Liver (tissue), 9 donors: ENCODE results near the gene CARD14. TPM values are rescaled to one million over a fixed set of nuclear protein-coding genes. Genes with fewer than 3 reads are reported as not detected.

Experiments used
- DNase-seq: peaks from one replicate; pipeline ENCODE4 v3.0.0-alpha.2; 2017; ENCODE audit warnings: low spot score
- H3K27ac ChIP-seq, 2 donors: one replicate each; pipeline ENCODE4 v1.7.0; 2013; ENCODE audit warnings: inconsistent platforms in 2 of 2, low read length in 2 of 2, control low read depth in 1 of 2, low read depth in 1 of 2, mild to moderate bottlenecking in 1 of 2
- H3K27me3 ChIP-seq, 4 donors: one replicate each; pipeline versions ENCODE4 v1.6.1 to v1.7.0; 2013; ENCODE audit warnings: low read length in 3 of 4, inconsistent platforms in 1 of 4, mild to moderate bottlenecking in 1 of 4, moderate library complexity in 1 of 4; ENCODE audit not compliant: control insufficient read depth in 4 of 4, insufficient read depth in 4 of 4
- H3K36me3 ChIP-seq, 4 donors: one replicate each; pipeline versions ENCODE4 v1.6.1 to v1.7.0; 2013; ENCODE audit warnings: low read length in 3 of 4, mild to moderate bottlenecking in 3 of 4, low read depth in 1 of 4, moderate library complexity in 1 of 4; ENCODE audit not compliant: control insufficient read depth in 4 of 4, insufficient read depth in 3 of 4
- H3K4me1 ChIP-seq, 4 donors: one replicate each; pipeline versions ENCODE4 v1.6.1 to v1.7.0; 2013; ENCODE audit warnings: low read length in 3 of 4, mild to moderate bottlenecking in 3 of 4, moderate library complexity in 1 of 4; ENCODE audit not compliant: control insufficient read depth in 4 of 4, insufficient read depth in 4 of 4
- H3K4me3 ChIP-seq, 3 donors: one replicate each; pipeline versions ENCODE4 v1.6.1 to v1.7.0; 2013; ENCODE audit warnings: low read length in 3 of 3, control low read depth in 1 of 3, low read depth in 1 of 3, mild to moderate bottlenecking in 1 of 3
- H3K9ac ChIP-seq, 2 donors: one replicate each; pipeline ENCODE4 v1.7.0; 2013; ENCODE audit warnings: low read length in 2 of 2, mild to moderate bottlenecking in 2 of 2, moderate library complexity in 2 of 2, control low read depth in 1 of 2, low read depth in 1 of 2
- H3K9me3 ChIP-seq, 4 donors: one replicate each; pipeline versions ENCODE4 v1.6.1 to v1.7.0; 2013; ENCODE audit warnings: low read length in 3 of 4; ENCODE audit not compliant: control insufficient read depth in 4 of 4
- ATF3 ChIP-seq: IDR thresholded peaks from 2 replicates; pipeline ENCODE4 v1.6.1; 2016; ENCODE audit warnings: antibody characterized with exemption
- FOXA1 ChIP-seq: IDR thresholded peaks from 2 replicates; pipeline ENCODE4 v1.6.1; 2016; ENCODE audit warnings: antibody characterized with exemption
- FOXA2 ChIP-seq: IDR thresholded peaks from 2 replicates; pipeline ENCODE4 v1.6.1; 2016; ENCODE audit warnings: antibody characterized with exemption
- GABPA ChIP-seq, 2 donors: IDR thresholded peaks in 1 of 2; conservative IDR thresholded peaks in 1 of 2; 2 replicates each; pipeline ENCODE4 v1.6.1; 2016; ENCODE audit warnings: antibody characterized with exemption in 2 of 2, mild to moderate bottlenecking in 1 of 2, moderate library complexity in 1 of 2
- HNF4A ChIP-seq, 2 donors: conservative IDR thresholded peaks; 2 replicates each; pipeline ENCODE4 v1.6.1; 2016; ENCODE audit warnings: antibody characterized with exemption in 2 of 2, mild to moderate bottlenecking in 2 of 2
- HNF4G ChIP-seq: IDR thresholded peaks from 2 replicates; pipeline ENCODE4 v1.6.1; 2016; ENCODE audit warnings: antibody characterized with exemption
- JUND ChIP-seq, 2 donors: IDR thresholded peaks; 2 replicates each; pipeline ENCODE4 v1.6.1; 2016; ENCODE audit warnings: antibody characterized with exemption in 2 of 2
- MAX ChIP-seq: IDR thresholded peaks from 2 replicates; pipeline ENCODE4 v1.6.1; 2016; ENCODE audit warnings: antibody characterized with exemption
- NR2F2 ChIP-seq: IDR thresholded peaks from 2 replicates; pipeline ENCODE4 v1.6.1; 2016; ENCODE audit warnings: antibody characterized with exemption
- RAD21 ChIP-seq, 2 donors: IDR thresholded peaks; 2 replicates each; pipeline ENCODE4 v1.6.1; 2016; ENCODE audit warnings: antibody characterized with exemption in 2 of 2, mild to moderate bottlenecking in 2 of 2
- REST ChIP-seq: IDR thresholded peaks from 2 replicates; pipeline ENCODE4 v1.6.1; 2016; ENCODE audit warnings: antibody characterized with exemption, mild to moderate bottlenecking
- RXRA ChIP-seq, 2 donors: IDR thresholded peaks; 2 replicates each; pipeline ENCODE4 v1.6.1; 2017 to 2018; ENCODE audit warnings: antibody characterized with exemption in 2 of 2, mild to moderate bottlenecking in 1 of 2
- TAF1 ChIP-seq: conservative IDR thresholded peaks from 2 replicates; pipeline ENCODE4 v1.6.1; 2016; ENCODE audit warnings: antibody characterized with exemption, mild to moderate bottlenecking
- YY1 ChIP-seq: IDR thresholded peaks from 2 replicates; pipeline ENCODE4 v1.6.1; 2016; ENCODE audit warnings: antibody characterized with exemption, mild to moderate bottlenecking
- WGBS: extraction: QIAGEN DNeasy Blood & Tissue Kit; methylation state at CpG from one replicate; pipeline ENCODE4 v1.1.7; 2013; 5-methylcytosine and 5-hydroxymethylcytosine counted together
- polyA plus RNA-seq, 2 donors: library from polyadenylated mRNA; stranded (reverse) in 1 of 2; unstranded in 1 of 2; fragments of 200-250 nt in 1 of 2; fragments of >200 nt in 1 of 2; fragmentation: Nextera tagmentation in 1 of 2; extraction: Ambion mirVana in 1 of 2; gene quantifications; one replicate each; pipeline versions ENCODE4 v1.2.1 to v1.2.3, GENCODE V29; 2013 to 2015
- total RNA-seq, 2 donors: library from RNA; depleted of rRNA; stranded (reverse); fragments of >200 nt; gene quantifications; one replicate each; pipeline ENCODE4 v1.2.3, GENCODE V29; 2014
- TF ChIP-seq, protein P1 (sequence below): fragments of 150-350 bp; IDR thresholded peaks from 2 replicates; pipeline ENCODE4 v1.5.1; 2017; ENCODE audit warnings: improper control_type of control experiment, low read depth, low read length; ENCODE audit not compliant: missing input control
- TF ChIP-seq, protein P2 (sequence below): IDR thresholded peaks from 2 replicates; pipeline ENCODE4 v1.6.1; 2016; ENCODE audit warnings: antibody characterized with exemption
- donor health status: healthy.
- donor health status: healthy.
- donor health status: healthy.
- donor health status: healthy.
- donor health status: healthy.

CARD14 gene
- total and polyA plus RNA-seq, 4 donors: 0.07 to 0.70 (median 0.29) TPM

DNA sequence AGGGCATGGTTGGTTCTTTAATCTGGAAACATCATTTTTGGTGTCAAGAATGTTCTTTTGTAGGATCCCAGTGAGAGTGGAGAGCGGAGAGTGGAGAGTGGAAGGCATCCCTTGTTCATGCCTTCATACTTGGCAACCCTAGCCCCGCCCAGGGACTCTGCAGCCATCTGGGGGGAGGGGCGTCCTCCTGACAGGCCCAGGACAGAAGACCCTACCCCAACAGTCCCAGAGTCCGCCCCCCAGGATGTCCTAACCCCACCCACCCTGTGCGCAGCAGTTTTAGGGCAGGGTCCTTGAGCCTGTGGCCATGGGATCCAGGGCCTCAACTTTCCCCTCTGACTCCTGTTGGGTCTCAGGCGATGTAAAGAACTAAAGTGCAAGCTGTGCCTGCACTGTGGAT, 54.9 kb downstream of the CARD14 start (continued):
- TF ChIP-seq, protein P1, sequence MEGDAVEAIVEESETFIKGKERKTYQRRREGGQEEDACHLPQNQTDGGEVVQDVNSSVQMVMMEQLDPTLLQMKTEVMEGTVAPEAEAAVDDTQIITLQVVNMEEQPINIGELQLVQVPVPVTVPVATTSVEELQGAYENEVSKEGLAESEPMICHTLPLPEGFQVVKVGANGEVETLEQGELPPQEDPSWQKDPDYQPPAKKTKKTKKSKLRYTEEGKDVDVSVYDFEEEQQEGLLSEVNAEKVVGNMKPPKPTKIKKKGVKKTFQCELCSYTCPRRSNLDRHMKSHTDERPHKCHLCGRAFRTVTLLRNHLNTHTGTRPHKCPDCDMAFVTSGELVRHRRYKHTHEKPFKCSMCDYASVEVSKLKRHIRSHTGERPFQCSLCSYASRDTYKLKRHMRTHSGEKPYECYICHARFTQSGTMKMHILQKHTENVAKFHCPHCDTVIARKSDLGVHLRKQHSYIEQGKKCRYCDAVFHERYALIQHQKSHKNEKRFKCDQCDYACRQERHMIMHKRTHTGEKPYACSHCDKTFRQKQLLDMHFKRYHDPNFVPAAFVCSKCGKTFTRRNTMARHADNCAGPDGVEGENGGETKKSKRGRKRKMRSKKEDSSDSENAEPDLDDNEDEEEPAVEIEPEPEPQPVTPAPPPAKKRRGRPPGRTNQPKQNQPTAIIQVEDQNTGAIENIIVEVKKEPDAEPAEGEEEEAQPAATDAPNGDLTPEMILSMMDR: no peak
- TF ChIP-seq HNF4G: no peak

DNA sequence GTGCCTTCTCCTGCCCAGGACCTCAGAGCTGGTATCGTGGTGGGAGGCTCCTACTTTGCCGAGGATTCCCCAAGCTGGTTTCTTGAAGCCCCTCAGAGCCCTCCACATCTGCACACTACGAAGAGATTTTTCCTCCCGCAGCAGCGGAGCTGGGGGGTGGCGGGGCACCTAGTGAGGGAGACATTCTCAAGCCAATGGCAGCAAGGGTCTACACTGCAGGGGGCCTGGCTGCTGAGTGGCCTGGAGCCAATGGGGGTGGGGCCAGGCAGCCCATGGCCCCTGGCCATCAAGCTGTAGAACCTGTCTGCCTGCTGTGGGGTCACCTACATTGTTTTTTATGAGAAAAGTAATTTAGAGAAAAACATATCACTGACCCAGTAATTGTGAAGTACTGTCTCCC, 55.4 kb downstream of the CARD14 start:
- H3K9ac ChIP-seq: no peak overlapping the region
- no peak overlapping the region for H3K27ac ChIP-seq
- H3K4me3 ChIP-seq: no peak overlapping the region
- WGBS: 90% methylated on average over 6 of the region's 6 CpGs
- H3K4me1 ChIP-seq: peaks cover 0 to 7% (median 5%) of the 10 kb centered on the region in 4 donors
- TF ChIP-seq JUND (IDR thresholded peaks at IDR 0.05) (no peak), ATF3 (no peak), REST (no peak), NR2F2 (no peak), RAD21 (IDR thresholded peaks at IDR 0.05) (no peak), YY1 (no peak), TAF1 (no peak), HNF4G (no peak), GABPA (IDR thresholded peaks at IDR 0.05 in 1 of 2, conservative IDR thresholded peaks at IDR 0.05 in 1 of 2) (no peak), RXRA (IDR thresholded peaks at IDR 0.05) (no peak), FOXA2 (no peak)
- TF ChIP-seq, protein P1: no peak
- peaks cover 0 to 2% (median 0%) of the 10 kb centered on the region in 4 donors for H3K36me3 ChIP-seq
- no peak for DNase-seq
- no peaks in the 10 kb centered on the region for H3K27me3 ChIP-seq
- H3K9me3 ChIP-seq: no peaks in the 10 kb centered on the region

GRCh38 chr17:80227156-80227555, 57.3 kb downstream of the CARD14 start:
- Histone ChIP-seq H3K27ac (no peak overlapping the region), H3K36me3 (peaks cover 0 to 2% (median under 1%) of the 10 kb centered on the region in 4 donors), H3K4me1 (no peaks in the 10 kb centered on the region), H3K4me3 (no peak overlapping the region), H3K9me3 (peaks cover 0 to under 1% (median under 1%) of the 10 kb centered on the region in 4 donors), H3K9ac (no peak overlapping the region), H3K27me3 (no peaks in the 10 kb centered on the region)
- WGBS: 95% methylated on average over 4 of the region's 4 CpGs
- DNase-seq: no peak
- TF ChIP-seq REST: no peak
- TF ChIP-seq YY1: no peak
- no peak for TF ChIP-seq GABPA (IDR thresholded peaks at IDR 0.05 in 1 of 2, conservative IDR thresholded peaks at IDR 0.05 in 1 of 2)
- TF ChIP-seq MAX: no peak
- TF ChIP-seq NR2F2: no peak
- no peak for TF ChIP-seq HNF4A (conservative IDR thresholded peaks at IDR 0.05)
- TF ChIP-seq ATF3: no peak
- TF ChIP-seq, protein P2, sequence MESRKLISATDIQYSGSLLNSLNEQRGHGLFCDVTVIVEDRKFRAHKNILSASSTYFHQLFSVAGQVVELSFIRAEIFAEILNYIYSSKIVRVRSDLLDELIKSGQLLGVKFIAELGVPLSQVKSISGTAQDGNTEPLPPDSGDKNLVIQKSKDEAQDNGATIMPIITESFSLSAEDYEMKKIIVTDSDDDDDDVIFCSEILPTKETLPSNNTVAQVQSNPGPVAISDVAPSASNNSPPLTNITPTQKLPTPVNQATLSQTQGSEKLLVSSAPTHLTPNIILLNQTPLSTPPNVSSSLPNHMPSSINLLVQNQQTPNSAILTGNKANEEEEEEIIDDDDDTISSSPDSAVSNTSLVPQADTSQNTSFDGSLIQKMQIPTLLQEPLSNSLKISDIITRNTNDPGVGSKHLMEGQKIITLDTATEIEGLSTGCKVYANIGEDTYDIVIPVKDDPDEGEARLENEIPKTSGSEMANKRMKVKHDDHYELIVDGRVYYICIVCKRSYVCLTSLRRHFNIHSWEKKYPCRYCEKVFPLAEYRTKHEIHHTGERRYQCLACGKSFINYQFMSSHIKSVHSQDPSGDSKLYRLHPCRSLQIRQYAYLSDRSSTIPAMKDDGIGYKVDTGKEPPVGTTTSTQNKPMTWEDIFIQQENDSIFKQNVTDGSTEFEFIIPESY: no peak
- no peak for TF ChIP-seq FOXA1
- no peak for TF ChIP-seq TAF1
- no peak for TF ChIP-seq HNF4G
